OCI-LY7 (cell line): ENCODE data around the gene USP11. TPM values are rescaled to one million over a fixed set of nuclear protein-coding genes. Genes with fewer than 3 reads are reported as not detected.

Experiments used
- BruUV-seq: library from RNA; stranded (reverse); fragments of 400-500 nt; replicated peaks from 2 replicates; lab custom pipeline; 2021; lab: Mats Ljungman, UMichigan
- CTCF ChIA-PET: fragments of 300-600 bp; sonication (Branson Sonifier 250); formaldehyde crosslinking; loops from one replicate; lab custom pipeline; 2022; ENCODE audit warnings: antibody characterized with exemption; ENCODE audit not compliant: unreplicated experiment; lab: Charles Lee
- POLR2A ChIA-PET: fragments of 300-600 bp; sonication (Branson Sonifier 250); formaldehyde crosslinking; loops from one replicate; lab custom pipeline; 2022; ENCODE audit warnings: antibody characterized with exemption; lab: Charles Lee
- DNase-seq: peaks from one replicate; pipeline ENCODE4 v3.0.0-alpha.2; 2015; ENCODE audit warnings: low spot score
- H2AFZ ChIP-seq: fragments of 200-600 bp; sonication (generic), shearing (Covaris generic); 2 replicates; pipeline ENCODE4 v1.6.1; 2014; ENCODE audit warnings: mild to moderate bottlenecking, antibody characterized with exemption, low read length, moderate library complexity
- H3K27ac ChIP-seq: fragments of 200-600 bp; sonication (generic); 2 replicates; pipeline ENCODE4 v1.5.1; 2014; ENCODE audit warnings: mixed run types, low read depth, mild to moderate bottlenecking, moderate library complexity, low read length, inconsistent platforms; ENCODE audit not compliant: poor library complexity, severe bottlenecking
- H3K36me3 ChIP-seq: fragments of 200-600 bp; sonication (generic); 2 replicates; pipeline ENCODE4 v1.6.1; 2014; ENCODE audit warnings: mild to moderate bottlenecking, antibody characterized with exemption, low read length, moderate library complexity, mixed read lengths; ENCODE audit not compliant: insufficient read depth
- H3K4me1 ChIP-seq: fragments of 200-600 bp; sonication (generic); 2 replicates; pipeline ENCODE4 v1.5.1; 2014; ENCODE audit warnings: mild to moderate bottlenecking, low read length; ENCODE audit not compliant: insufficient read depth, poor library complexity, severe bottlenecking
- H3K4me2 ChIP-seq: fragments of 200-600 bp; sonication (generic); 2 replicates; pipeline ENCODE4 v1.6.1; 2014; ENCODE audit warnings: mild to moderate bottlenecking, low read length
- H3K4me3 ChIP-seq: fragments of 200-600 bp; sonication (generic); 2 replicates; pipeline ENCODE4 v1.5.1; 2014; ENCODE audit warnings: mild to moderate bottlenecking, low read depth, low read length; ENCODE audit not compliant: poor library complexity, severe bottlenecking
- H3K79me2 ChIP-seq: fragments of 200-600 bp; sonication (generic); 2 replicates; pipeline ENCODE4 v1.6.1; 2016; ENCODE audit warnings: low read depth, mild to moderate bottlenecking, low read length, moderate library complexity, mixed read lengths; ENCODE audit not compliant: insufficient read depth
- H3K9me2 ChIP-seq: fragments of 200-600 bp; sonication (generic); 2 replicates; pipeline ENCODE4 v1.6.1; 2016; ENCODE audit warnings: mild to moderate bottlenecking, low read length, mixed read lengths; ENCODE audit not compliant: insufficient read depth
- H3K9me3 ChIP-seq: fragments of 200-600 bp; sonication (generic); 2 replicates; pipeline ENCODE4 v1.6.1; 2014; ENCODE audit warnings: mild to moderate bottlenecking, mixed run types, low read length, mixed read lengths
- H4K20me1 ChIP-seq: fragments of 200-600 bp; sonication (generic); 2 replicates; pipeline ENCODE4 v1.6.1; 2014; ENCODE audit warnings: mild to moderate bottlenecking, antibody characterized with exemption, low read length, moderate library complexity, mixed read lengths; ENCODE audit not compliant: insufficient read depth
- EZH2phosphoT487 ChIP-seq: fragments of 200-600 bp; sonication (generic); IDR thresholded peaks from 2 replicates; pipeline ENCODE4 v1.6.1; 2018; ENCODE audit warnings: low read depth, borderline replicate concordance, mild to moderate bottlenecking, mixed run types, antibody characterized with exemption, low read length, moderate library complexity, mixed read lengths
- intact Hi-C: fragments of 100-400 bp; cut with micrococcal nuclease; formaldehyde crosslinking; loops from one replicate; pipeline ENCODE4 v1.10.0; 2022; ENCODE audit not compliant: unreplicated experiment
- total RNA-seq, 2 experiments: library from RNA; depleted of rRNA in 1 of 2; stranded (reverse); fragments of >200 nt in 1 of 2; shearing (Covaris generic) in 1 of 2; gene quantifications; 2 replicates each; pipeline ENCODE4 v1.2.3, GENCODE V29; 2014 to 2022
- TF ChIP-seq, protein P1 (sequence below): fragments of 200-600 bp; sonication (generic); conservative IDR thresholded peaks from 2 replicates; pipeline ENCODE4 v1.5.1; 2014; ENCODE audit warnings: mild to moderate bottlenecking, antibody characterized with exemption, low read length, moderate library complexity, mixed read lengths

The USP11 gene
- total RNA-seq, 2 experiments from 2014 or later: 46.5 to 91.8 TPM

DNA sequence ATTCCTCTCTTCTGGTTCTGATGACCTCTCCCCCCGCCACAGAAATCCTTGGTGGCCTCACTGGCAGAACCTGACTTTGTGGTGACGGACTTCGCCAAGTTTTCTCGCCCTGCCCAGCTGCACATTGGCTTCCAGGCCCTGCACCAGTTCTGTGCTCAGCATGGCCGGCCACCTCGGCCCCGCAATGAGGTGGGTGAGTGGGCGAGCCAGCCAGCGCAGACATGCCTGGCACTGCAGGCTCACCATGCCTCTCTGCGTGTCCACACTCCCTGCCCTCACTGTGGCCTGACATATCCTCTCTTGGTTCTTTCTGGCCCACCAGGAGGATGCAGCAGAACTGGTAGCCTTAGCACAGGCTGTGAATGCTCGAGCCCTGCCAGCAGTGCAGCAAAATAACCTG is 30.5 kb upstream of the USP11 start:
- intact Hi-C loops: no loop called here
- no peaks in the 10 kb centered on the region for H4K20me1 ChIP-seq
- no peak overlapping the region for H2AFZ ChIP-seq
- peaks cover 96% of the 10 kb centered on the region for H3K36me3 ChIP-seq
- H3K9me2 ChIP-seq: no peaks in the 10 kb centered on the region
- POLR2A ChIA-PET: interaction anchor here (0.9 kb wide), 1 partner anchor 16 kb away, joined by 3 read pairs; no protein-coding TSS in a partner anchor
- no peak overlapping the region for H3K4me3 ChIP-seq
- no peak overlapping the region for H3K4me2 ChIP-seq
- H3K79me2 ChIP-seq: peaks cover 9% of the 10 kb centered on the region; the same call in 1 of the 2 replicates
- DNase-seq: no peak
- CTCF ChIA-PET: no interaction called here
- H3K27ac ChIP-seq: no peak overlapping the region
- no peaks in the 10 kb centered on the region for H3K4me1 ChIP-seq
- H3K9me3 ChIP-seq: no peaks in the 10 kb centered on the region
- BruUV-seq: no TSS peak
- no peak for TF ChIP-seq EZH2phosphoT487
- TF ChIP-seq, protein P1, sequence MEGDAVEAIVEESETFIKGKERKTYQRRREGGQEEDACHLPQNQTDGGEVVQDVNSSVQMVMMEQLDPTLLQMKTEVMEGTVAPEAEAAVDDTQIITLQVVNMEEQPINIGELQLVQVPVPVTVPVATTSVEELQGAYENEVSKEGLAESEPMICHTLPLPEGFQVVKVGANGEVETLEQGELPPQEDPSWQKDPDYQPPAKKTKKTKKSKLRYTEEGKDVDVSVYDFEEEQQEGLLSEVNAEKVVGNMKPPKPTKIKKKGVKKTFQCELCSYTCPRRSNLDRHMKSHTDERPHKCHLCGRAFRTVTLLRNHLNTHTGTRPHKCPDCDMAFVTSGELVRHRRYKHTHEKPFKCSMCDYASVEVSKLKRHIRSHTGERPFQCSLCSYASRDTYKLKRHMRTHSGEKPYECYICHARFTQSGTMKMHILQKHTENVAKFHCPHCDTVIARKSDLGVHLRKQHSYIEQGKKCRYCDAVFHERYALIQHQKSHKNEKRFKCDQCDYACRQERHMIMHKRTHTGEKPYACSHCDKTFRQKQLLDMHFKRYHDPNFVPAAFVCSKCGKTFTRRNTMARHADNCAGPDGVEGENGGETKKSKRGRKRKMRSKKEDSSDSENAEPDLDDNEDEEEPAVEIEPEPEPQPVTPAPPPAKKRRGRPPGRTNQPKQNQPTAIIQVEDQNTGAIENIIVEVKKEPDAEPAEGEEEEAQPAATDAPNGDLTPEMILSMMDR: no peak

- H3K9me3 ChIP-seq: no peaks in the 10 kb centered on the region
- intact Hi-C loops: no loop called here
- TSS peak; percentile 46 for BruUV-seq
- H3K27ac ChIP-seq: no peak overlapping the region
- CTCF ChIA-PET: no interaction called here
- peaks cover 96% of the 10 kb centered on the region for H3K36me3 ChIP-seq
- no peak overlapping the region for H3K4me3 ChIP-seq
- peaks cover 3% of the 10 kb centered on the region; the same call in 1 of the 2 replicates for H3K79me2 ChIP-seq
- no peaks in the 10 kb centered on the region for H3K4me1 ChIP-seq
- TF ChIP-seq, protein P1: no peak
- no peak for TF ChIP-seq EZH2phosphoT487
- no peak overlapping the region for H2AFZ ChIP-seq
- H4K20me1 ChIP-seq: no peaks in the 10 kb centered on the region
- POLR2A ChIA-PET: no interaction called here
- no peaks in the 10 kb centered on the region for H3K9me2 ChIP-seq
- H3K4me2 ChIP-seq: no peak overlapping the region
- no peak for DNase-seq
These were observed 29.9 kb upstream of the USP11 start for GRCh38 chrX:47202877-47203276.

DNA sequence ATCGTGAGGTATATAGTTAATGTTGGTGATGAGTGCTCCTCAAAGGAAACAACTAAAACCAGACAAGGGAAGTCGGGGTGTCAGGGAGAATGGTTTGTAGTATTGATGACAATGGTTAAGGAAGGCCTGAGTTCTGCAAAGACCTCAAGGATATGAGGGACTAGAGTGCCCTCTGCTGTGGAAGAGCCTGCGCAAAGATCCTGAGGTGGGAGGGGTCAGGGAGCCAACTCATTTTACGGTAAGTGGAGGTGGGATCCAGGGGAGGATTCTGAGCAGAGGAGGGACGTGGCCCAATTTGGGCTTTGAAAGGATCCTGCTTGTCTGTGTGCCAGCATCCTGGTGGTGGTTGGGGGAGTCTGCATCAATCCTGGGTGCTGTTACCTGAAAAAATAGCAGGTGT is 27.8 kb upstream of the USP11 start:
- no TSS peak for BruUV-seq
- Histone ChIP-seq H3K36me3 (peaks cover 98% of the 10 kb centered on the region), H3K79me2 (no peaks in the 10 kb centered on the region), H3K9me2 (no peaks in the 10 kb centered on the region), H3K4me1 (no peaks in the 10 kb centered on the region), H2AFZ (no peak overlapping the region), H4K20me1 (no peaks in the 10 kb centered on the region), H3K4me3 (no peak overlapping the region), H3K9me3 (no peaks in the 10 kb centered on the region), H3K27ac (no peak overlapping the region), H3K4me2 (no peak overlapping the region)
- POLR2A ChIA-PET: no interaction called here
- DNase-seq: no peak
- TF ChIP-seq, protein P1: 0 out of 2 replicates have a peak, but pooled peaks have one; percentile 20
- TF ChIP-seq EZH2phosphoT487: no peak
- intact Hi-C loops: no loop called here
- CTCF ChIA-PET: no interaction called here
